B cell (primary cell): ENCODE results near the gene HMGA1. TPM values are rescaled to one million over a fixed set of nuclear protein-coding genes. Genes with fewer than 3 reads are reported as not detected.

ENCODE experiments used
- ATAC-seq: fragments of 200-7000 bp; cut with Tn5 transposase; one replicate; pipeline ENCODE4 v1.10.0; 2021; ENCODE audit warnings: low read depth, mild to moderate bottlenecking, moderate number of reproducible peaks, moderate library complexity
- CTCF ChIA-PET: fragments of 350-600 bp; sonication (Branson Sonifier 250); formaldehyde crosslinking; loops from one replicate; lab custom pipeline; 2021; ENCODE audit warnings: antibody characterized with exemption, inconsistent platforms; lab: Charles Lee
- POLR2A ChIA-PET: fragments of 350-600 bp; sonication (Branson Sonifier 250); formaldehyde crosslinking; loops from one replicate; lab custom pipeline; 2021; ENCODE audit warnings: antibody characterized with exemption; lab: Charles Lee
- DNase-seq: peaks from one replicate; pipeline ENCODE4 v3.0.0; 2013
- H2AFZ ChIP-seq: 2 replicates; pipeline ENCODE4 v1.6.1; 2012; ENCODE audit warnings: mild to moderate bottlenecking, low read depth, low read length; ENCODE audit not compliant: insufficient read depth, poor library complexity, severe bottlenecking
- H3K27ac ChIP-seq, 2 donors: 1 replicate in 1 of 2; 2 replicates in 1 of 2; pipeline ENCODE4 v1.5.1; 2012 to 2013; ENCODE audit warnings: low read length in 2 of 2, mild to moderate bottlenecking in 2 of 2, moderate library complexity in 1 of 2
- H3K27me3 ChIP-seq, 4 experiments: fragments of 200-600 bp in 1 of 4; sonication (generic) in 1 of 4; replicated peaks in 1 of 4; 1 replicate in 2 of 4; 2 replicates in 2 of 4; pipeline versions ENCODE4 v1.6.1 to v1.7.0; 2013 to 2016; ENCODE audit warnings: low read length in 3 of 4, mild to moderate bottlenecking in 2 of 4, mixed read lengths in 1 of 4, moderate library complexity in 1 of 4; ENCODE audit not compliant: insufficient read depth in 4 of 4, control insufficient read depth in 3 of 4; ENCODE audit errors: control extremely low read depth in 1 of 4
- H3K36me3 ChIP-seq, 2 experiments: replicated peaks in 1 of 2; 1 replicate in 1 of 2; 2 replicates in 1 of 2; pipeline versions ENCODE4 v1.6.1 to v1.7.1; 2013; ENCODE audit warnings: low read length in 1 of 2; ENCODE audit not compliant: insufficient read depth in 2 of 2, control insufficient read depth in 1 of 2; ENCODE audit errors: control extremely low read depth in 1 of 2, extremely low read depth in 1 of 2
- H3K4me1 ChIP-seq, 2 donors: fragments of 200-600 bp in 1 of 2; sonication (generic) in 1 of 2; 1 replicate in 1 of 2; 2 replicates in 1 of 2; pipeline versions ENCODE4 v1.5.1 to v1.6.1; 2013 to 2017; ENCODE audit warnings: low read length in 2 of 2; ENCODE audit not compliant: control insufficient read depth in 2 of 2, insufficient read depth in 2 of 2
- H3K4me2 ChIP-seq: replicated peaks from 2 replicates; pipeline ENCODE3; 2012; ENCODE audit warnings: mild to moderate bottlenecking, low read depth, low read length; ENCODE audit not compliant: poor library complexity, severe bottlenecking
- H3K4me3 ChIP-seq, 5 experiments: fragments of 200-600 bp in 1 of 5; sonication (generic) in 1 of 5; 1 replicate in 3 of 5; 2 replicates in 2 of 5; pipeline versions ENCODE4 v1.5.1 to v1.7.0; 2011 to 2016; ENCODE audit warnings: low read length in 4 of 5, mild to moderate bottlenecking in 4 of 5, low read depth in 2 of 5, control low read depth in 1 of 5, moderate library complexity in 1 of 5; ENCODE audit not compliant: insufficient read depth in 1 of 5; ENCODE audit errors: control extremely low read depth in 1 of 5, extremely low read depth in 1 of 5
- H3K79me2 ChIP-seq: fragments of 200-600 bp; sonication (generic); one replicate; pipeline ENCODE4 v1.6.0; 2016; ENCODE audit warnings: low read length; ENCODE audit not compliant: control insufficient read depth, insufficient read depth
- H3K9ac ChIP-seq: fragments of 200-600 bp; sonication (generic); 2 replicates; pipeline ENCODE4 v1.6.1; 2017; ENCODE audit warnings: mild to moderate bottlenecking, low read length, moderate library complexity
- H3K9me3 ChIP-seq, 3 donors: one replicate each; pipeline versions ENCODE4 v1.6.1 to v1.7.1; 2013; ENCODE audit warnings: low read length in 2 of 3; ENCODE audit not compliant: control insufficient read depth in 2 of 3, insufficient read depth in 1 of 3; ENCODE audit errors: control extremely low read depth in 1 of 3
- H4K20me1 ChIP-seq: 2 replicates; pipeline ENCODE4 v1.6.0; 2012; ENCODE audit warnings: mild to moderate bottlenecking, low read length; ENCODE audit not compliant: insufficient read depth, control insufficient read depth, poor library complexity, severe bottlenecking
- H3K27ac Mint-ChIP-seq: one replicate; pipeline ENCODE4 v1.8.0; 2021; ENCODE audit warnings: mixed read lengths
- H3K27me3 Mint-ChIP-seq: one replicate; pipeline ENCODE4 v1.8.0; 2021; ENCODE audit warnings: mixed read lengths
- H3K4me1 Mint-ChIP-seq: one replicate; pipeline ENCODE4 v1.8.0; 2021; ENCODE audit warnings: mixed read lengths
- H3K4me3 Mint-ChIP-seq: one replicate; pipeline ENCODE4 v1.8.0; 2021; ENCODE audit warnings: mixed read lengths
- H3K9me3 Mint-ChIP-seq: one replicate; pipeline ENCODE4 v1.8.0; 2022; ENCODE audit warnings: mixed read lengths; ENCODE audit not compliant: insufficient read depth
- CTCF ChIP-seq: fragments of 200-600 bp; IDR thresholded peaks from one replicate; pipeline ENCODE4 v1.8.0; 2022; ENCODE audit warnings: antibody characterized with exemption, mild to moderate bottlenecking
- EZH2 ChIP-seq: IDR thresholded peaks from 2 replicates; pipeline ENCODE4 v1.6.1; 2012; ENCODE audit warnings: borderline replicate concordance, low read depth, mild to moderate bottlenecking, moderate library complexity, low read length; ENCODE audit not compliant: insufficient read depth, poor library complexity, severe bottlenecking
- WGBS: methylation state at CpG from one replicate; pipeline ENCODE4 v1.1.5; 2013; ENCODE audit warnings: missing lambda C conversion rate; ENCODE audit not compliant: insufficient coverage; 5-methylcytosine and 5-hydroxymethylcytosine counted together
- intact Hi-C: fragments of 100-400 bp; cut with micrococcal nuclease; formaldehyde crosslinking; loops from one replicate; pipeline ENCODE4 v1.10.0; 2022
- polyA plus RNA-seq: library from polyadenylated mRNA; depleted of rRNA; stranded (reverse); fragments of >200 nt; gene quantifications from 2 replicates; pipeline ENCODE4 v1.2.3, GENCODE V29; 2012
- total RNA-seq, 2 donors: library from RNA; stranded (reverse); fragments of 120-200 nt in 1 of 2; gene quantifications; 1 replicate in 1 of 2; 2 replicates in 1 of 2; pipeline versions ENCODE4 v1.2.3 to v1.2.4, GENCODE V29; 2013 to 2022

Gene HMGA1
- total and polyA plus RNA-seq, 2 donors (not counting 1 experiment from before 2014, with no cell fraction given) = 59.6 to 66.4 TPM

GRCh38 chr6:34248727-34249468 lies 12.2 kb downstream of the HMGA1 start, which contains the start of gene SMIM29:
TSS of gene SMIM29 (minus strand) at chr6:34249006. CDS start at chr6:34247791, 1,215 bp downstream.
- intact Hi-C loops = loop anchor here (1.0 to 5.0 kb wide), 11 partner anchors 11 to 891 kb away; partner anchors contain the start of genes LEMD2 and RPS10
- CTCF ChIA-PET = interaction anchor here (0.6 to 5.8 kb wide), 43 partner anchors 9 to 891 kb away, joined by 3 to 261 read pairs (median 6); partner anchors contain the start of genes HMGA1, NUDT3 and RPS10
- Histone ChIP-seq H2AFZ (peak within 1 kb of the TSS; percentile 97), H3K9ac (peak within 1 kb of the TSS; percentile 95), H3K36me3 (peaks cover 0 to 9% of the 10 kb centered on the region in 2 experiments), H3K9me3 (peaks cover 0 to 4% (median 0%) of the 10 kb centered on the region in 3 donors), H3K4me2 (peak within 1 kb of the TSS; percentile 94), H3K79me2 (peaks cover 14% of the 10 kb centered on the region), H3K27me3 (no peaks in the 10 kb centered on the region), H4K20me1 (peaks cover 14% of the 10 kb centered on the region), H3K4me3 (peak within 1 kb of the TSS; percentile 78 to 97 (median 91)), H3K27ac (peak within 1 kb of the TSS; percentile 92 to 93), H3K4me1 (peaks cover 14 to 32% of the 10 kb centered on the region in 2 donors)
- peaks cover 41% of the 10 kb centered on the region for H3K4me1 Mint-ChIP-seq
- DNase-seq (peak; percentile 97), ATAC-seq (peak; percentile 91)
- peak; percentile 89 for TF ChIP-seq CTCF
- no peak for TF ChIP-seq EZH2
- H3K9me3 Mint-ChIP-seq = no peaks in the 10 kb centered on the region
- POLR2A ChIA-PET = interaction anchor here (0.8 to 4.1 kb wide), 11 partner anchors 12 to 361 kb away, joined by 3 to 34 read pairs (median 6); partner anchors contain the start of genes HMGA1, NUDT3 and RPS10
- peak within 1 kb of the TSS; percentile 97 for H3K27ac Mint-ChIP-seq
- peak within 1 kb of the TSS; percentile 99 for H3K4me3 Mint-ChIP-seq
- H3K27me3 Mint-ChIP-seq = no peaks in the 10 kb centered on the region
- WGBS = under 1% methylated on average over 79 of the region's 79 CpGs
